B cell (primary cell): ENCODE measurements around the gene WBP2. TPM values are rescaled to one million over a fixed set of nuclear protein-coding genes. Genes with fewer than 3 reads are reported as not detected.

Experiments
- ATAC-seq: fragments of 200-7000 bp; cut with Tn5 transposase; one replicate; pipeline ENCODE4 v1.10.0; 2021; ENCODE audit warnings: low read depth, mild to moderate bottlenecking, moderate number of reproducible peaks, moderate library complexity
- CTCF ChIA-PET: fragments of 350-600 bp; sonication (Branson Sonifier 250); formaldehyde crosslinking; loops from one replicate; lab custom pipeline; 2021; ENCODE audit warnings: antibody characterized with exemption, inconsistent platforms; lab: Charles Lee
- POLR2A ChIA-PET: fragments of 350-600 bp; sonication (Branson Sonifier 250); formaldehyde crosslinking; loops from one replicate; lab custom pipeline; 2021; ENCODE audit warnings: antibody characterized with exemption; lab: Charles Lee
- DNase-seq: peaks from one replicate; pipeline ENCODE4 v3.0.0; 2013
- H2AFZ ChIP-seq: 2 replicates; pipeline ENCODE4 v1.6.1; 2012; ENCODE audit warnings: mild to moderate bottlenecking, low read depth, low read length; ENCODE audit not compliant: insufficient read depth, poor library complexity, severe bottlenecking
- H3K27ac ChIP-seq, 2 donors: 1 replicate in 1 of 2; 2 replicates in 1 of 2; pipeline ENCODE4 v1.5.1; 2012 to 2013; ENCODE audit warnings: low read length in 2 of 2, mild to moderate bottlenecking in 2 of 2, moderate library complexity in 1 of 2
- H3K27me3 ChIP-seq, 4 experiments: fragments of 200-600 bp in 1 of 4; sonication (generic) in 1 of 4; replicated peaks in 1 of 4; 1 replicate in 2 of 4; 2 replicates in 2 of 4; pipeline versions ENCODE4 v1.6.1 to v1.7.0; 2013 to 2016; ENCODE audit warnings: low read length in 3 of 4, mild to moderate bottlenecking in 2 of 4, mixed read lengths in 1 of 4, moderate library complexity in 1 of 4; ENCODE audit not compliant: insufficient read depth in 4 of 4, control insufficient read depth in 3 of 4; ENCODE audit errors: control extremely low read depth in 1 of 4
- H3K36me3 ChIP-seq, 2 experiments: replicated peaks in 1 of 2; 1 replicate in 1 of 2; 2 replicates in 1 of 2; pipeline versions ENCODE4 v1.6.1 to v1.7.1; 2013; ENCODE audit warnings: low read length in 1 of 2; ENCODE audit not compliant: insufficient read depth in 2 of 2, control insufficient read depth in 1 of 2; ENCODE audit errors: control extremely low read depth in 1 of 2, extremely low read depth in 1 of 2
- H3K4me1 ChIP-seq, 2 donors: fragments of 200-600 bp in 1 of 2; sonication (generic) in 1 of 2; 1 replicate in 1 of 2; 2 replicates in 1 of 2; pipeline versions ENCODE4 v1.5.1 to v1.6.1; 2013 to 2017; ENCODE audit warnings: low read length in 2 of 2; ENCODE audit not compliant: control insufficient read depth in 2 of 2, insufficient read depth in 2 of 2
- H3K4me2 ChIP-seq: replicated peaks from 2 replicates; pipeline ENCODE3; 2012; ENCODE audit warnings: mild to moderate bottlenecking, low read depth, low read length; ENCODE audit not compliant: poor library complexity, severe bottlenecking
- H3K4me3 ChIP-seq, 5 experiments: fragments of 200-600 bp in 1 of 5; sonication (generic) in 1 of 5; 1 replicate in 3 of 5; 2 replicates in 2 of 5; pipeline versions ENCODE4 v1.5.1 to v1.7.0; 2011 to 2016; ENCODE audit warnings: low read length in 4 of 5, mild to moderate bottlenecking in 4 of 5, low read depth in 2 of 5, control low read depth in 1 of 5, moderate library complexity in 1 of 5; ENCODE audit not compliant: insufficient read depth in 1 of 5; ENCODE audit errors: control extremely low read depth in 1 of 5, extremely low read depth in 1 of 5
- H3K79me2 ChIP-seq: fragments of 200-600 bp; sonication (generic); one replicate; pipeline ENCODE4 v1.6.0; 2016; ENCODE audit warnings: low read length; ENCODE audit not compliant: control insufficient read depth, insufficient read depth
- H3K9ac ChIP-seq: fragments of 200-600 bp; sonication (generic); 2 replicates; pipeline ENCODE4 v1.6.1; 2017; ENCODE audit warnings: mild to moderate bottlenecking, low read length, moderate library complexity
- H3K9me3 ChIP-seq, 3 donors: one replicate each; pipeline versions ENCODE4 v1.6.1 to v1.7.1; 2013; ENCODE audit warnings: low read length in 2 of 3; ENCODE audit not compliant: control insufficient read depth in 2 of 3, insufficient read depth in 1 of 3; ENCODE audit errors: control extremely low read depth in 1 of 3
- H4K20me1 ChIP-seq: 2 replicates; pipeline ENCODE4 v1.6.0; 2012; ENCODE audit warnings: mild to moderate bottlenecking, low read length; ENCODE audit not compliant: insufficient read depth, control insufficient read depth, poor library complexity, severe bottlenecking
- H3K27ac Mint-ChIP-seq: one replicate; pipeline ENCODE4 v1.8.0; 2021; ENCODE audit warnings: mixed read lengths
- H3K27me3 Mint-ChIP-seq: one replicate; pipeline ENCODE4 v1.8.0; 2021; ENCODE audit warnings: mixed read lengths
- H3K4me1 Mint-ChIP-seq: one replicate; pipeline ENCODE4 v1.8.0; 2021; ENCODE audit warnings: mixed read lengths
- H3K4me3 Mint-ChIP-seq: one replicate; pipeline ENCODE4 v1.8.0; 2021; ENCODE audit warnings: mixed read lengths
- H3K9me3 Mint-ChIP-seq: one replicate; pipeline ENCODE4 v1.8.0; 2022; ENCODE audit warnings: mixed read lengths; ENCODE audit not compliant: insufficient read depth
- CTCF ChIP-seq: fragments of 200-600 bp; IDR thresholded peaks from one replicate; pipeline ENCODE4 v1.8.0; 2022; ENCODE audit warnings: antibody characterized with exemption, mild to moderate bottlenecking
- EZH2 ChIP-seq: IDR thresholded peaks from 2 replicates; pipeline ENCODE4 v1.6.1; 2012; ENCODE audit warnings: borderline replicate concordance, low read depth, mild to moderate bottlenecking, moderate library complexity, low read length; ENCODE audit not compliant: insufficient read depth, poor library complexity, severe bottlenecking
- WGBS: methylation state at CpG from one replicate; pipeline ENCODE4 v1.1.5; 2013; ENCODE audit warnings: missing lambda C conversion rate; ENCODE audit not compliant: insufficient coverage; 5-methylcytosine and 5-hydroxymethylcytosine counted together
- intact Hi-C: fragments of 100-400 bp; cut with micrococcal nuclease; formaldehyde crosslinking; loops from one replicate; pipeline ENCODE4 v1.10.0; 2022
- polyA plus RNA-seq: library from polyadenylated mRNA; depleted of rRNA; stranded (reverse); fragments of >200 nt; gene quantifications from 2 replicates; pipeline ENCODE4 v1.2.3, GENCODE V29; 2012
- total RNA-seq, 2 donors: library from RNA; stranded (reverse); fragments of 120-200 nt in 1 of 2; gene quantifications; 1 replicate in 1 of 2; 2 replicates in 1 of 2; pipeline versions ENCODE4 v1.2.3 to v1.2.4, GENCODE V29; 2013 to 2022

Gene WBP2
- total and polyA plus RNA-seq, 2 donors (not counting 1 experiment from before 2014, with no cell fraction given) = 88.6 to 140 TPM

GRCh38 chr17:75826561-75827307 lies 28.4 kb downstream of the WBP2 start:
- Histone ChIP-seq H2AFZ (no peak overlapping the region), H3K9ac (no peak overlapping the region), H3K27ac (peak overlapping the region in 1 of 2 donors; percentile 54), H3K27me3 (no peaks in the 10 kb centered on the region), H3K36me3 (peaks cover 0 to 46% of the 10 kb centered on the region in 2 experiments), H4K20me1 (no peaks in the 10 kb centered on the region), H3K4me2 (peak overlapping the region; percentile 75), H3K4me1 (peaks cover 8 to 19% of the 10 kb centered on the region in 2 donors), H3K79me2 (no peaks in the 10 kb centered on the region), H3K4me3 (no peak overlapping the region), H3K9me3 (no peaks in the 10 kb centered on the region)
- ATAC-seq (no peak), DNase-seq (no peak)
- TF ChIP-seq EZH2 (no peak), CTCF (no peak)
- intact Hi-C loops = loop anchor here (1.0 to 2.0 kb wide), 3 partner anchors 42 to 73 kb away; partner anchors contain the start of genes GALK1 and UNK
- peaks cover 20% of the 10 kb centered on the region for H3K4me1 Mint-ChIP-seq
- WGBS = 61% methylated on average over 12 of the region's 14 CpGs
- no peaks in the 10 kb centered on the region for H3K27me3 Mint-ChIP-seq
- H3K9me3 Mint-ChIP-seq = no peaks in the 10 kb centered on the region
- ChIA-PET POLR2A (interaction anchor here (0.7 to 1.9 kb wide), 6 partner anchors 18 to 62 kb away, joined by 3 to 8 read pairs (median 3); partner anchors contain the start of genes GALK1 and WBP2), CTCF (interaction anchor here (0.6 to 6.8 kb wide), 29 partner anchors 9 to 310 kb away, joined by 3 to 83 read pairs (median 4); partner anchors contain the start of genes GALK1, SMIM5, TRIM47 and TSEN54)
- no peak overlapping the region for H3K4me3 Mint-ChIP-seq
- peak overlapping the region; percentile 20 for H3K27ac Mint-ChIP-seq
